ENCODE data around the gene PRKG1.
A peak's percentile ranks its signal among the peaks of the same experiment; 100 is the strongest.
"Not testable (repeated sequence)": the region's sequence is repeated elsewhere in the genome, so short reads cannot be mapped to it uniquely, and the experiment has no call there.

The PRKG1 gene

GRCh38 chr10:51672039-51672535 lies 597.8 kb downstream of the PRKG1 start:
- DNase-seq = no peak

DNA sequence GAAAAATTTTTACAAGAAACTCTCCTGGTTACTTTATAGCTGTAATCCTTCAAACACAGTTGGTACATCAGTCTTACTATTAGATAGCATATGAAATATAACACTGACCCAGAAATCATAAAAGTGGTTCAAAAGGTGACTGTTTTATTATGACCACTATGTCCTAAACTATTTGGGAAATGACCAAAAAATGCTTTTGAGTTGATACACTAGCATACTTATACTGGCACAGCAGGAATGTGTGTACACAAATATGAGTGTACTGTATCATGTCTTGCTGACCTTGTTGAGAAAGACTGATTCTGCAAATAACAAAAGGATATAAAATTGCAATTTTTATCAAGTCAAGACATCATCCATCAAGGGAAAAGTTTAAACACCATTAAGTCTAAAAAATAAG lies 600.8 kb downstream of the PRKG1 start:
- no peak for DNase-seq

GRCh38 chr10:51679841-51680240 lies 605.6 kb downstream of the PRKG1 start:
- no peak for DNase-seq

GRCh38 chr10:51683031-51683691 lies 608.9 kb downstream of the PRKG1 start:
- no peak for DNase-seq

DNA sequence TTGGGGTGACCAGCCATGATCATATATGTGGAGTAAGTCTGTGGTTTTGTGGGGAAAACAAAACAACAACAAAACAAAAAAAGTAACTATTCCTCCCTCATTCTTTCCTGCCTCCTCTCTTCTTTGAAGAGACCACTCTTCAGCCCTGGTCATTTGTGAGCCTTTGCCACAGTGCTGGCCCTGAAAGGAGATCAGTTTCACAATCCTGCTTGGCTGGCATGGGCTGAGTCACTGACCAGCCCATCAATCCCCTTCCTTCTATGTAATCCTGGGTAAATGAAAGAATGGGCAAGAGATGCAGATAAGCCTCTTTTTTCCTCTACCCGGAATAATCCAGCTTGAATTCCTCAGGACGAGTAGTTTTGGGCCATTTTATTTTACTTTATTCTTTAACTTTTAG lies 611.5 kb downstream of the PRKG1 start:
- no peak for DNase-seq

- DNase-seq = no peak
These were observed 613.0 kb downstream of the PRKG1 start for GRCh38 chr10:51687296-51687695.

- DNase-seq = not testable (repeated sequence)
These were observed 614.5 kb downstream of the PRKG1 start for GRCh38 chr10:51688826-51689225.

DNA sequence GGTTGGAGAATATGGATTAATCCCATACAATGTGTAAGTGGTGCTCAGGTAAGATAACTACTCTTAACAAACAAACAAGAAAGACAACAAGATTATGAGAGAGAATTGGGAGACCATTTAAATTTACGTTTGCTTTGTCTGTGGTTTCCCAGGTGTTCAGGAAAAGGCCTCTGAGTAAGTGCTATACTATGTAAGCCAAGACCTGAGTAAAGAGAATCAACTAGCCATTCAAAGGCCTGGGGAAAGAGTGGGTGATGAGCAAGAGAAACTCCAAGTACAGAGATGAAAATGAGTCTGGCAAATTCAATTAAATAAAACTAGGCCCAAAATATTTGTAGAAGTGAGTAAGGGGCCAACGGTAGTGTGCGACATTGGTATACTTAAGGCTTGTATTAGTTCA lies 615.2 kb downstream of the PRKG1 start:
- no peak for DNase-seq

DNA sequence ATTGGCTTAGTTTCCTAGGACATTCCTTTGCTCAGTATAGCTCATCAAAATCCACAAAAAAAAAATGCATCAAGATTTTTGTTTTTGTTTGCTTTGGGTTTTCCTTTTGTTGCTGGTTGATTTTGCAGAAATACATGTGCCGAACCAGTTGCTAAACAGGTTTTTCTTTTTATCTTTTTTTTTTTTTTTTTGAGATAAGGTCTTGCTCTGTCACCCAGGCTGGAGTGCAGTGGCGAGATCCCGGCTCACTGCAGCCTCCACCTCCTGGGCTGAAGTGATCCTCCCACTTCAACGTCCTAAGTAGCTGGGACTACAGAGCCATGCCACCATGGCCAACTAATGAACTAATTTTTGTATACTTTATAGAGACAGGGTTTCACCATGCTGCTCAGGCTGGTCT lies 616.8 kb downstream of the PRKG1 start:
- DNase-seq = no peak

- DNase-seq = no peak
These were observed 619.9 kb downstream of the PRKG1 start for GRCh38 chr10:51694086-51694768.

GRCh38 chr10:51696251-51696650 lies 622.0 kb downstream of the PRKG1 start:
- no peak for DNase-seq

DNA sequence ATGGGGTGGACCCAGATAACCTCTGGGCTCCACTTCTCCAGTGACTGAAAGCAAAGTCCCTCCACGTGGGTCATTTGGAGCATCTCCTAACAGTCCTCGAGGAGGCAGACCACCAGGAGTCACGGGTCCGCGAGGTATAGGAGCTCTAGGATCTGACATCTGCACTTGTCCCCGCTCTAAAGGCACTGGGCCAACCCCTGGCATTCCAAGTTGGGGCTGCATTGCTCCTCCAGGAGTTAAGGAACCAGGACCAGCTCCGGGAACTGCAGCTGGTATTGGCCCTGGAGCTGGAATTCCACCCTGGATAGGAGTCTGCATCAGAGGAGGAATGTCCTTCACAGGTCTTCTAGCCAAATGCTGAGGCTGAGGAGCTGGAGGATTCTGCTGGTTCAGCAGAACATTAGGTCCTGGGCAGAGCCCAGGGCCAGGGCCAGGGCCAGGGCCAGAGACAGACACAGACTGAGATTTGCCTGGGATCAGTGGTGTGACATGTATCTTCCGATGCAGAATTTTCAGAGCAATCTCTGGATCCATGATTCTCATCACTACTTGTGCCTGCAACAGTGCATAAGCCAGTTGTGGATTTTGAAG lies 624.3 kb downstream of the PRKG1 start:
- no peak for DNase-seq

GRCh38 chr10:51699145-51699474 lies 624.8 kb downstream of the PRKG1 start:
- no peak for DNase-seq

- peak; percentile 95 for DNase-seq
These were observed 625.4 kb downstream of the PRKG1 start, which contains the start of gene CSTF2T for GRCh38 chr10:51699475-51700227. CSTF2T (minus strand) TSS chr10:51699595; CDS start chr10:51699549, 46 bp downstream.

GRCh38 chr10:51700228-51700817 lies 626.0 kb downstream of the PRKG1 start:
- no peak for DNase-seq

GRCh38 chr10:51705774-51706173 lies 631.5 kb downstream of the PRKG1 start:
- DNase-seq = no peak

DNA sequence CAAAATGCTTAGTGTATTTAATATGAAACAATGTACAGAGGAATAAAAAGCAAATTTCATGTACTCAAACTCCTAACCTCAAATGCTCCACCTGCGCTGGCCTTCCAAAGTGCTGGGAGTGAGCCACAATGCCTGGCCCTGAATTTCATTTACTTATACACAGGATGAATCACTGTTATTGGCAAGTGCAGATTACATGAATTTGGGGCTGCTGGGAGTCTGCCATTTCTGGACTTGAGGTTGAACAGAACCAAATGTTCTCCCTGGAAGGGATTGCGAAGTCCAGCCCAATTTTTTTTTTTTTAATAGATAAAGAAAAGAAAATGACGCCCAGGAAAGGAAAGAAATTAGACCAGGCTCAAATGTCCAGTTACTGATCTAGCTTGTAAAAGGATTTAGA lies 631.9 kb downstream of the PRKG1 start:
- no peak for DNase-seq

GRCh38 chr10:51707392-51707791 lies 633.1 kb downstream of the PRKG1 start:
- DNase-seq = no peak

DNA sequence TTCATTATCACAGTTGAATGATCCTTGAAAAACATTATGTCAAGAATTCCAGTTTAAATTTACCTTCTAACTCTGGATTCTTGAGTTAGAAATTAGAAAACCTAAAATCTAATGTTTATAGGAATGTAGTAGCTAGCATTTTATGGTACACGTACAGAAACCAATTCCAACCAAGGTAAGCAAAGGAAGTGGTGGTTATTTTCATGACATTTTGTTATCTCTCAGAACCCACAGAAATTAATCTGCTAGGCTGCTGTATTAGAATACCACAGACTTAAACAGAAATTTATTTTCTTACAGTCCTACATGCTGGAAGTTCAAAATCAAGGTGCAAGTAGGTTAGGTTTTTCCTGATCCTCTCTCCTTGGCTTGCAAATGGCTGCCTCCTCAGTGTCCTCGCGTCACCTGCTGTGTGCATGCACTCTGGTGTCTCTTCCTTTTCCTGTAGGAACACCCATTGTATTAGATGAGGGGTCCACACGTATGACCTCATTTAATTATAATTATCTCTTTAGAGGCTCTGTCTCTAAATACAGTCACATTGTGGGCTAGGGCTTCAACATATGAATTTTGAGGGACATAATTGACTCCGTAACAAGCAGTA lies 633.6 kb downstream of the PRKG1 start:
- DNase-seq = no peak

GRCh38 chr10:51708609-51709008 lies 634.3 kb downstream of the PRKG1 start:
- DNase-seq = no peak

DNA sequence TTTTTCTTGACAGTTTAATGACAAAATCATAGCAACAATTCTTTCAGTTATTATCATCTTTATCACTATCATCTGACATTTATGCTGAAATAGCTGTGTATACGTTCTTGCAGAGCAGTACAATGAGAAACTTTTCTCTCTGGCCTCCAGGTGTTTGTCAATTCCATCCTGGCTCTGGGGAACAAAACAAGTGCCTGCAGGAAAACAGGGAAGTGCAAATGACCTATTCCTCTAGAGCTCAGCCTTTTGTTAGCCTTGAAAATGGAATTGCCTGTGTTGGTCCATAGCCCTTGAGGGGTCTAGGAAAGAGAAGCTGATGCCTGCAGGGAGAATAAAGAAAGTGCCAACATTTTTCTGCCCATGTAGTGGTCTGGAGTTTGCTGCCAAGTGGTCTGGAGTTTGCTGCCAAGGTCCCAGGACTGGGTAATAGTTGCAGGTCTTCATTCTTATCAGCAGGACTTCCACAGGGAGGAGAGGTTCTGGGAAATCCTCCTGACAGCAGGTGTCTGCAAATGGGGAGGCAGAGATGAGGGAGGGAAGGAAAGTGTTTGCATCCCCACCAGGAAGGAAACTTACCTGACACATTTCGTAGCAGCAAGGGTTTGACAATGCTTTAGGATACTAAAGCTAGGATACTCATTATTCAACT lies 635.2 kb downstream of the PRKG1 start:
- no peak for DNase-seq

DNA sequence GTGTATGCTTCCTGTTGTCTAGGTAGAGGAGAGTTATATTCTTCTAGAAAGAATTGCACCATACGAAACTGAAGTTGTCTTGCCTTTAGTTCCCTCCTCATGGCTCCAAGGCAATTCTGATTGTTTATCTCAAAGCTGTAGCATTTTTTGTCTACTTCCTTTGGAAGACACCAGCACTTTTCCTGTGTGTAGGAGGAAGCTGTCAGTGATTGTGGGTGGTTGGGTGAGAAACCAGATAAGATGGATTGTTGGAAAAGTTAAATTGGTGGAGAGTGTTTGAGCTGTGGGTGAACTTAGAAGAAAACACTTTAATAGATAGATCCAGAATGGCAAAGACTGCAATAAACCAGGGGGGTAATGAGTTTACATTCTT lies 637.2 kb downstream of the PRKG1 start:
- DNase-seq = no peak
